ENCODE data around the gene COL20A1. TPM values are rescaled to one million over a fixed set of nuclear protein-coding genes. Genes with fewer than 3 reads are reported as not detected.

The COL20A1 gene
- total and polyA plus RNA-seq, 2 donors from 2014 or later, result 0.58 TPM; not detected in 1

DNA sequence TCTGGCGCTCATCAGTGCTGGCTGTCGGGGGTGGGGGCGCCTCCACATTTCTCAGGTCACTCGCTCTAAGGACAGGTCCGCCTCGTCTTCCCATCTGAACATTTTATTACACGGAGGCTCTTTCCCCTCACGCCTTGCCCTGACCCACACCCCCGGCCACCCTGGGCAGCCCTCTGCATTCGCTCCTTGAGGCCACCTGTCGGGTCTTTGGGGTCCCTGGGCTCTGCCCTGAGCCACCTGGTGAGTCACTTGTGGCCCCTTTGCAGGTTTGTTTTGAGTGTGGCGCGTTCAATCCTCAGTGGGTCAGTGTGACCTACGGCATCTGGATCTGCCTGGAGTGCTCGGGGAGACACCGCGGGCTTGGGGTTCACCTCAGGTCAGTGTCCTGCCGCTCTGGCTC lies 17.2 kb upstream of the COL20A1 start:
- no peak for DNase-seq
- H3K36me3 ChIP-seq (ENCODE audit: control insufficient read depth in 2 of 3, insufficient read depth in 3 of 3, low read length in 3 of 3), result peaks cover under 1 to 13% (median 10%) of the 10 kb centered on the region in 3 donors
- H3K27me3 ChIP-seq (ENCODE audit: control insufficient read depth, insufficient read depth, low read length), result no peaks in the 10 kb centered on the region
- intact Hi-C loops (cut with DNase I), result no loop called here
- no peaks in the 10 kb centered on the region for H3K9me3 ChIP-seq (ENCODE audit: control insufficient read depth in 2 of 3, insufficient read depth in 1 of 3, low read length in 3 of 3)
- H3K9ac ChIP-seq (ENCODE audit: low read length in 3 of 3), result no peak overlapping the region
- no peak overlapping the region for H3K4me3 ChIP-seq (ENCODE audit: low read length in 3 of 3)
- peaks cover 0 to 13% (median 9%) of the 10 kb centered on the region in 3 donors for H3K4me1 ChIP-seq (ENCODE audit: control insufficient read depth in 2 of 3, insufficient read depth in 2 of 3, low read depth in 1 of 3, low read length in 3 of 3)
- no peak for TF ChIP-seq CTCF (IDR thresholded peaks at IDR 0.05; ENCODE audit: borderline replicate concordance, extremely low read depth, insufficient read depth)
- no peak for FAIRE-seq
- H3K27ac ChIP-seq (ENCODE audit: low read depth in 2 of 2, low read length in 2 of 2), result no peak overlapping the region

GRCh38 chr20:63276956-63277355 lies 16.0 kb upstream of the COL20A1 start:
- TF ChIP-seq CTCF (IDR thresholded peaks at IDR 0.05; ENCODE audit: borderline replicate concordance, extremely low read depth, insufficient read depth), result no peak
- no peak overlapping the region for H3K9ac ChIP-seq (ENCODE audit: low read length in 3 of 3)
- peaks cover 0 to 13% (median 10%) of the 10 kb centered on the region in 3 donors for H3K36me3 ChIP-seq (ENCODE audit: control insufficient read depth in 2 of 3, insufficient read depth in 3 of 3, low read length in 3 of 3)
- no peaks in the 10 kb centered on the region for H3K9me3 ChIP-seq (ENCODE audit: control insufficient read depth in 2 of 3, insufficient read depth in 1 of 3, low read length in 3 of 3)
- H3K27me3 ChIP-seq (ENCODE audit: control insufficient read depth, insufficient read depth, low read length), result no peaks in the 10 kb centered on the region
- no peak overlapping the region for H3K4me3 ChIP-seq (ENCODE audit: low read length in 3 of 3)
- peaks cover 0 to 13% (median 7%) of the 10 kb centered on the region in 3 donors for H3K4me1 ChIP-seq (ENCODE audit: control insufficient read depth in 2 of 3, insufficient read depth in 2 of 3, low read depth in 1 of 3, low read length in 3 of 3)
- FAIRE-seq (no peak), DNase-seq (no peak)
- H3K27ac ChIP-seq (ENCODE audit: low read depth in 2 of 2, low read length in 2 of 2), result no peak overlapping the region
- intact Hi-C loops (cut with DNase I), result no loop called here

DNA sequence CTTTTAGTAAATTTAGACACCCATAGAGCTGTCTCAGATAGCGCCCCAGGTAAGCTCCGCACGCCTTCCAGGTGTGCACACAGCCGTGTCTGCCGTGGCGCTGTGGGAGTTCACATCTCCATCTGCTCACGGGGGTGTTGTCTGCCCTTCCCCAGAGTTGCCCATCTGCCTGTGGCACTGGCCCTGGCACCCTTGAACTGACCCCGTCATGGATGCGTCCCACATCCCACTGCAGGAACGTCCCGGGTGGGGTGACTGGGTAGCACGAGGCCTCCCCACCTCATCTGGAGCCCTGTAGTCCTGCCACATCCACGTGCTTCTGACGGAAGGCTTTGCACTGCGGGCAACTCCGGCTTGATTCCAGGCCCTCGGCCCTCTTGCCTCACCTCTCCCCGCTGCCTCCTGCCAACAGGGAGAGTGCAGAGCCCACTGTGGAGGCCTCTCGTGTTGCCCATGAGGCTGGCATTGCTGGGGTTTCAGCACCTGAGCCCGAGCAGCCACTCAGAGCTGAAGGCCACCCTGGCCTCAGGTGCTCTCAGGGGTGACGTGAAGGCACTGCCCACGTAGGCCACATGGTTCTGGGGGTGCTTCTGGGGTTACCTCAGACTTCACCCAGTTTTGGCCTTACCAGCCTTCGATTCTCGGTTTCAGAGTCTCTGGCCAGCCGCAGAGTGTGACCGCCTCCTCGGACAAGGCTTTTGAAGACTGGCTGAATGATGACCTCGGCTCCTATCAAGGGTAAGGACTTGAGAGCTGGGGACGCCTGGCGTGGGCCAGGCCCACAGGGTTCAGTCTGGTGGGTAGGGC lies 15.3 kb upstream of the COL20A1 start:
- H3K9me3 ChIP-seq (ENCODE audit: control insufficient read depth in 2 of 3, insufficient read depth in 1 of 3, low read length in 3 of 3), result no peaks in the 10 kb centered on the region
- DNase-seq (no peak), FAIRE-seq (no peak)
- no peak overlapping the region for H3K9ac ChIP-seq (ENCODE audit: low read length in 3 of 3)
- peaks cover 0 to 13% (median 10%) of the 10 kb centered on the region in 3 donors for H3K36me3 ChIP-seq (ENCODE audit: control insufficient read depth in 2 of 3, insufficient read depth in 3 of 3, low read length in 3 of 3)
- no peak overlapping the region for H3K27ac ChIP-seq (ENCODE audit: low read depth in 2 of 2, low read length in 2 of 2)
- no peak overlapping the region for H3K4me3 ChIP-seq (ENCODE audit: low read length in 3 of 3)
- peaks cover 0 to 13% (median 7%) of the 10 kb centered on the region in 3 donors for H3K4me1 ChIP-seq (ENCODE audit: control insufficient read depth in 2 of 3, insufficient read depth in 2 of 3, low read depth in 1 of 3, low read length in 3 of 3)
- intact Hi-C loops (cut with DNase I), result no loop called here
- no peak for TF ChIP-seq CTCF (IDR thresholded peaks at IDR 0.05; ENCODE audit: borderline replicate concordance, extremely low read depth, insufficient read depth)
- no peaks in the 10 kb centered on the region for H3K27me3 ChIP-seq (ENCODE audit: control insufficient read depth, insufficient read depth, low read length)
